ENCODE measurements around the gene NMNAT2. TPM values are rescaled to one million over a fixed set of nuclear protein-coding genes. Genes with fewer than 3 reads are reported as not detected.
A peak's percentile ranks its signal among the peaks of the same experiment; 100 is the strongest.

The NMNAT2 gene
- total and polyA plus RNA-seq, 10 of the 15 experiments (the other 5 are each of a cell fraction or from before 2014, with no cell fraction given) = 0.02 to 2.0 (median 0.60) TPM

DNA sequence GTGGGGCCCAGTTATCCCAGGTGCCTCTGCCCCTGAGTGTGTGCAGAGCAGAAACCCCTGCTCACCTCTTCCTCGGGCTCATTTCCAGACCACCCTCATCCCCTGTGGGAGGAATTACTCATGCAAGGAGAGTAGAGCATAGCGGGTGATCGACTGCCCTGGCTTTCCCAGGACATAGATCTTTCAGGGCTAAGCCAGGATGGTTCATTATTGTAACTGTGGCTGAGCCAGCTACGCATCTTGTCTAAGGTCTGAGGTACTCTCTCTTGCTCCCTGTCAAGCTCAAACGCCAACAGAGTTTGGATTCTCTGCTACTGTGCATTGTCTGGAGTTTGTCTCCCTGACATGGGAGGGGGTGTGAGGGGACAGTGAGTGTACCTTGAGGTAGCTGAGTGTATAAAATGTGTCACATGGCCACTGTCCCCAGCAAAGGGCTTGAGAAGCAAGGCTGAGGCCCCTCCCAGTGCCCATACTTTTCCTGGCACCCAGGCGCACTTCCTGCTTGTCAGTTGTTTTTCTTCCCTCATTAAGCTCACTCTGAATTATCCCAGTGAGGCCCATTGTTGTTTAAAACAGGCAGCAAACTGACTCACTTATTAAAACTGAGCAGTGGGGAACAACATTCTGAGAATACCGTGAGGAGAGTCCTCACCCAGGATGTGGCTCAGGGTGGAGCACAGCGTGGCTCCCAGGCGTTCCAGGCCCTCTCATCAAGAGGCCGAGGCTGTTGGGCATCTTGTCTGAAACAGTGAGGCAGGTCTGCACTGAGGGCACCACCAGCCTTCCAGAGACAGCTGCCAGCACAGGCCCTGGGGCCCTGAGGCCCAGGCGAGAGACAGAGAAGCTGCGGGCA lies 139.2 kb downstream of the NMNAT2 start (continued):
- TF ChIP-seq, protein P1, sequence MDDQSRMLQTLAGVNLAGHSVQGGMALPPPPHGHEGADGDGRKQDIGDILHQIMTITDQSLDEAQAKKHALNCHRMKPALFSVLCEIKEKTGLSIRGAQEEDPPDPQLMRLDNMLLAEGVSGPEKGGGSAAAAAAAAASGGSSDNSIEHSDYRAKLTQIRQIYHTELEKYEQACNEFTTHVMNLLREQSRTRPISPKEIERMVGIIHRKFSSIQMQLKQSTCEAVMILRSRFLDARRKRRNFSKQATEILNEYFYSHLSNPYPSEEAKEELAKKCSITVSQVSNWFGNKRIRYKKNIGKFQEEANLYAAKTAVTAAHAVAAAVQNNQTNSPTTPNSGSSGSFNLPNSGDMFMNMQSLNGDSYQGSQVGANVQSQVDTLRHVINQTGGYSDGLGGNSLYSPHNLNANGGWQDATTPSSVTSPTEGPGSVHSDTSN (IDR thresholded peaks at IDR 0.05; ENCODE audit: insufficient replicate concordance, low read depth, low read length) = no peak
- TF ChIP-seq MEF2B (IDR thresholded peaks at IDR 0.05; ENCODE audit: partially characterized antibody, poor library complexity, severe bottlenecking) = no peak

DNA sequence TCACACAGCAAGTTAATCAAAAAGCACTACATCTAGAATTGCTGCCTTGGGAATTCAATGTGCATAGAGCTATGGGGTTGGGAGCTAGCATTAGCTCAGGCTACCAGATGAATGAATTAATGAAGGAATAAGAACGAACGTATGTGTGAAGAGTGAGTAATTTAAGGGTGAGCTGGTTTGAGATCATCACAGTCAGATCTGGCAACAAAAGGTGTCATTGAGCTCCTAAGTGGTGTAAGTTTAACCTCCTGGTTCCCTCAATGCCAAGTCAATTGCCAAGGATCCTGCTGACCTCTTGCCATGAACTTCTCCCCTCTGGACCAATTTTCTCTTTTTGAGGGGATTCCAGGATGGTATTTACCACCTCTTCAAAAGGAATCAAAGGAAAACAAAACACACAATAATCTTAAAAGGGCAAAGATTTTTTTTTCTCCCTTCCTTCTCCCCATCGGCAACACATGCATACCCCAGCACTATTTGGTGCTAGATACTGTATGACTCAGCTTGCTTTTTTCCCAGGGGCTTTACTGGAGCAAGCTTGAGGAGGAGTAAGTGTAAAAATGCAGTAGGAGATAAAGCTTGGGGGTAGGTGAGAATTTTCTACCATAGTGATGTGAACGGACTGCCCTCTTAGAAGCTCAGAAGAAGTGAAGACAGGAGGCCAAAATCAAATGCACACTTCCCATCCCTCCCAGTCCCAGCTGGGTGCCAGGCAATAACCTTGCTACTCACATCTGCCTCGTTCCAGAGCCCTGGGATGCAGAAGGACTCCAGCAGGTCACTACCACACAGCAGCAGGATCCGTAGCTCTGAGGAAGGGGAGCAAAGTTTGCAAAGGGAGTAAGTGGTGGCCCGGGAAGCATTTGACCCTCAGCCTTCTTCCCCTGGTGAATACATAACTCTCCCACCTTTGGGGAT lies 140.1 kb downstream of the NMNAT2 start:
- no peak overlapping the region for H3K27ac ChIP-seq (ENCODE audit: control insufficient read depth, insufficient read depth)
- ATAC-seq = no peak; the same call in 2 of the 3 replicates
- SMC1A ChIA-PET (ENCODE audit: uncharacterized antibody, unreplicated experiment) = interaction anchor here (0.6 to 7.0 kb wide), 17 partner anchors 9 to 638 kb away, joined by 3 to 152 read pairs (median 4); no protein-coding TSS in a partner anchor
- intact Hi-C loops (cut with micrococcal nuclease; ENCODE audit: unreplicated experiment) = loop anchor here (10.0 kb wide), 1 partner anchor 63 kb away; no protein-coding TSS in a partner anchor
- CTCF ChIA-PET = interaction anchor here (0.7 to 9.3 kb wide), 13 partner anchors 9 to 407 kb away, joined by 3 to 146 read pairs (median 4); no protein-coding TSS in a partner anchor
- no peak overlapping the region for H3K4me3 ChIP-seq
- 32% methylated on average over 7 of the region's 7 CpGs for WGBS (ENCODE audit: insufficient coverage, insufficient replicate concordance, low lambda C conversion rate, missing lambda C conversion rate)
- no peaks in the 10 kb centered on the region for H3K27me3 ChIP-seq (replicated peaks in 1 of 2; ENCODE audit: control insufficient read depth in 2 of 2, insufficient read depth in 2 of 2, low read length in 1 of 2)
- H2AFZ ChIP-seq (ENCODE audit: control insufficient read depth, low read depth, low read length) = no peak overlapping the region
- no peaks in the 10 kb centered on the region for H3K36me3 ChIP-seq (ENCODE audit: control insufficient read depth in 2 of 2, insufficient read depth in 2 of 2, low read length in 1 of 2)
- no peaks in the 10 kb centered on the region for H4K20me1 ChIP-seq (ENCODE audit: control insufficient read depth, insufficient read depth)
- H3K9me3 ChIP-seq (replicated peaks; ENCODE audit: control insufficient read depth, insufficient read depth, low read length) = no peaks in the 10 kb centered on the region
- H3K79me2 ChIP-seq (ENCODE audit: control insufficient read depth, insufficient read depth, low read length) = no peaks in the 10 kb centered on the region
- POLR2A ChIA-PET = interaction anchor here (0.6 to 1.9 kb wide), 6 partner anchors 28 to 55 kb away, joined by 3 to 6 read pairs (median 4); no protein-coding TSS in a partner anchor
- peaks cover 3% of the 10 kb centered on the region; the same call in 1 of the 2 replicates for H3K4me1 ChIP-seq (ENCODE audit: control insufficient read depth, insufficient read depth, low read length)
- no TSS peak for BruUV-seq (replicated peaks)
- RAD21 ChIA-PET (ENCODE audit: unreplicated experiment) = interaction anchor here (0.6 to 7.3 kb wide), 15 partner anchors 7 to 317 kb away, joined by 3 to 114 read pairs (median 5); no protein-coding TSS in a partner anchor
- no peak overlapping the region for H3K4me2 ChIP-seq (ENCODE audit: control insufficient read depth, insufficient read depth)
- peak; percentile 65 for FAIRE-seq
- H3K9ac ChIP-seq (ENCODE audit: control insufficient read depth, insufficient read depth, low read length) = no peak overlapping the region
- no peak for DNase-seq (ENCODE audit: low read depth, low spot score)
- in situ Hi-C loops (cut with MboI) = no loop called here
- TF ChIP-seq ZNF274 (IDR thresholded peaks at IDR 0.05; ENCODE audit: insufficient read depth, insufficient read length) (no peak), KAT2A (conservative IDR thresholded peaks at IDR 0.05; ENCODE audit: control insufficient read depth, low read depth, low read length) (no peak), DPF2 (IDR thresholded peaks at IDR 0.05) (0 out of 2 replicates have a peak, but pooled peaks have one; percentile 23), ZNF24 (IDR thresholded peaks at IDR 0.05) (peak; percentile 93), MEF2B (IDR thresholded peaks at IDR 0.05; ENCODE audit: partially characterized antibody, poor library complexity, severe bottlenecking) (peak; percentile 52), NR2F1 (conservative IDR thresholded peaks at IDR 0.05) (peak; percentile 38; the same call in 1 of the 2 replicates), ETV6 (conservative IDR thresholded peaks at IDR 0.05 in 1 of 2, IDR thresholded peaks at IDR 0.05 in 1 of 2; ENCODE audit: borderline replicate concordance in 1 of 2, low read depth in 1 of 2) (no peak), MYB (IDR thresholded peaks at IDR 0.05; ENCODE audit: borderline replicate concordance, low read depth, low read length) (no peak), IKZF2 (IDR thresholded peaks at IDR 0.05) (peak in 1 of 2 experiments; percentile 28; a peak in 1 of 4 replicates)
- TF ChIP-seq, protein P2, sequence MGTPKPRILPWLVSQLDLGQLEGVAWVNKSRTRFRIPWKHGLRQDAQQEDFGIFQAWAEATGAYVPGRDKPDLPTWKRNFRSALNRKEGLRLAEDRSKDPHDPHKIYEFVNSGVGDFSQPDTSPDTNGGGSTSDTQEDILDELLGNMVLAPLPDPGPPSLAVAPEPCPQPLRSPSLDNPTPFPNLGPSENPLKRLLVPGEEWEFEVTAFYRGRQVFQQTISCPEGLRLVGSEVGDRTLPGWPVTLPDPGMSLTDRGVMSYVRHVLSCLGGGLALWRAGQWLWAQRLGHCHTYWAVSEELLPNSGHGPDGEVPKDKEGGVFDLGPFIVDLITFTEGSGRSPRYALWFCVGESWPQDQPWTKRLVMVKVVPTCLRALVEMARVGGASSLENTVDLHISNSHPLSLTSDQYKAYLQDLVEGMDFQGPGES (IDR thresholded peaks at IDR 0.05) = no peak
- TF ChIP-seq, protein P3, sequence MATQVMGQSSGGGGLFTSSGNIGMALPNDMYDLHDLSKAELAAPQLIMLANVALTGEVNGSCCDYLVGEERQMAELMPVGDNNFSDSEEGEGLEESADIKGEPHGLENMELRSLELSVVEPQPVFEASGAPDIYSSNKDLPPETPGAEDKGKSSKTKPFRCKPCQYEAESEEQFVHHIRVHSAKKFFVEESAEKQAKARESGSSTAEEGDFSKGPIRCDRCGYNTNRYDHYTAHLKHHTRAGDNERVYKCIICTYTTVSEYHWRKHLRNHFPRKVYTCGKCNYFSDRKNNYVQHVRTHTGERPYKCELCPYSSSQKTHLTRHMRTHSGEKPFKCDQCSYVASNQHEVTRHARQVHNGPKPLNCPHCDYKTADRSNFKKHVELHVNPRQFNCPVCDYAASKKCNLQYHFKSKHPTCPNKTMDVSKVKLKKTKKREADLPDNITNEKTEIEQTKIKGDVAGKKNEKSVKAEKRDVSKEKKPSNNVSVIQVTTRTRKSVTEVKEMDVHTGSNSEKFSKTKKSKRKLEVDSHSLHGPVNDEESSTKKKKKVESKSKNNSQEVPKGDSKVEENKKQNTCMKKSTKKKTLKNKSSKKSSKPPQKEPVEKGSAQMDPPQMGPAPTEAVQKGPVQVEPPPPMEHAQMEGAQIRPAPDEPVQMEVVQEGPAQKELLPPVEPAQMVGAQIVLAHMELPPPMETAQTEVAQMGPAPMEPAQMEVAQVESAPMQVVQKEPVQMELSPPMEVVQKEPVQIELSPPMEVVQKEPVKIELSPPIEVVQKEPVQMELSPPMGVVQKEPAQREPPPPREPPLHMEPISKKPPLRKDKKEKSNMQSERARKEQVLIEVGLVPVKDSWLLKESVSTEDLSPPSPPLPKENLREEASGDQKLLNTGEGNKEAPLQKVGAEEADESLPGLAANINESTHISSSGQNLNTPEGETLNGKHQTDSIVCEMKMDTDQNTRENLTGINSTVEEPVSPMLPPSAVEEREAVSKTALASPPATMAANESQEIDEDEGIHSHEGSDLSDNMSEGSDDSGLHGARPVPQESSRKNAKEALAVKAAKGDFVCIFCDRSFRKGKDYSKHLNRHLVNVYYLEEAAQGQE (IDR thresholded peaks at IDR 0.05; ENCODE audit: low read depth, low read length) = no peak

Data from GM12878 (cell line).